Nephron (organoid): ENCODE results near the gene RPL7A.
"Not testable (repeated sequence)": the region's sequence is repeated elsewhere in the genome, so short reads cannot be mapped to it uniquely, and the experiment has no call there.

Experiments
- H3K27ac Mint-ChIP-seq, 3 experiments: 2 replicates each; pipeline ENCODE4 v1.8.0; 2020; ENCODE audit warnings: mixed read lengths in 3 of 3, mild to moderate bottlenecking in 2 of 3, moderate library complexity in 1 of 3
- H3K27me3 Mint-ChIP-seq: 2 replicates; pipeline ENCODE4 v1.8.0; 2021; ENCODE audit warnings: low read depth, mild to moderate bottlenecking, moderate library complexity, mixed read lengths
- H3K36me3 Mint-ChIP-seq: 2 replicates; pipeline ENCODE4 v1.8.0; 2020; ENCODE audit warnings: low read depth, mixed read lengths
- H3K4me1 Mint-ChIP-seq: 2 replicates; pipeline ENCODE4 v1.8.0; 2020; ENCODE audit warnings: mixed read lengths
- H3K4me3 Mint-ChIP-seq, 3 experiments: 2 replicates each; pipeline ENCODE4 v1.8.0; 2020; ENCODE audit warnings: mild to moderate bottlenecking in 3 of 3, mixed read lengths in 3 of 3, moderate library complexity in 2 of 3
- H3K9me3 Mint-ChIP-seq: 2 replicates; pipeline ENCODE4 v1.8.0; 2020; ENCODE audit warnings: mixed read lengths
- TF ChIP-seq, protein P1 (sequence below), 3 experiments: fragments of 200-600 bp; sonication (generic); IDR thresholded peaks; one replicate each; pipeline ENCODE4 v1.5.0; 2021; ENCODE audit warnings: antibody characterized with exemption in 3 of 3; ENCODE audit not compliant: unreplicated experiment in 3 of 3

The RPL7A gene

DNA sequence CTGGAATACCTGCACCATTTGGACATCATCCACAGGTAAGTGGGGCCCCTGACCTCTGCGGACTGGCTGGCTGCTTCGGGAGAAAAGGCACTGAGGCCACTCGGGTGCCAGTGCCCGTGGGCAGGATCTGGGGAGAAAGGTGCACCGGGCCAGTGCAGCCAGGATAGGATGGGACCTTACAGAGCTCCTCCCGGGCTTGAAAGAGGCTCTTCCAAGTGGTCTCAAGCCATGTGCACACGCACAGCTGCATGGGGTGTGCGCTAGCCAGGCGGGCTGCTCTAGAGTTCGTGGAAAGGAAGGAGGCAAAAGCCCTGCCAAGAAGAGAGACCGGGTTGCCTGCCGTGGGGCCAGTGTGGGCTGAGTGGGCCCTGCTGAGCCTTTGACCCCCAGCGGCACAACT, 41.5 kb downstream of the RPL7A start:
- no peaks in the 10 kb centered on the region for H3K36me3 Mint-ChIP-seq
- H3K27me3 Mint-ChIP-seq, result no peaks in the 10 kb centered on the region
- H3K9me3 Mint-ChIP-seq, result no peaks in the 10 kb centered on the region
- no peak overlapping the region for H3K27ac Mint-ChIP-seq
- no peak overlapping the region for H3K4me3 Mint-ChIP-seq
- TF ChIP-seq, protein P1, sequence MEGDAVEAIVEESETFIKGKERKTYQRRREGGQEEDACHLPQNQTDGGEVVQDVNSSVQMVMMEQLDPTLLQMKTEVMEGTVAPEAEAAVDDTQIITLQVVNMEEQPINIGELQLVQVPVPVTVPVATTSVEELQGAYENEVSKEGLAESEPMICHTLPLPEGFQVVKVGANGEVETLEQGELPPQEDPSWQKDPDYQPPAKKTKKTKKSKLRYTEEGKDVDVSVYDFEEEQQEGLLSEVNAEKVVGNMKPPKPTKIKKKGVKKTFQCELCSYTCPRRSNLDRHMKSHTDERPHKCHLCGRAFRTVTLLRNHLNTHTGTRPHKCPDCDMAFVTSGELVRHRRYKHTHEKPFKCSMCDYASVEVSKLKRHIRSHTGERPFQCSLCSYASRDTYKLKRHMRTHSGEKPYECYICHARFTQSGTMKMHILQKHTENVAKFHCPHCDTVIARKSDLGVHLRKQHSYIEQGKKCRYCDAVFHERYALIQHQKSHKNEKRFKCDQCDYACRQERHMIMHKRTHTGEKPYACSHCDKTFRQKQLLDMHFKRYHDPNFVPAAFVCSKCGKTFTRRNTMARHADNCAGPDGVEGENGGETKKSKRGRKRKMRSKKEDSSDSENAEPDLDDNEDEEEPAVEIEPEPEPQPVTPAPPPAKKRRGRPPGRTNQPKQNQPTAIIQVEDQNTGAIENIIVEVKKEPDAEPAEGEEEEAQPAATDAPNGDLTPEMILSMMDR (IDR thresholded peaks at IDR 0.05; ENCODE audit: unreplicated experiment in 3 of 3), result no peak
- no peaks in the 10 kb centered on the region for H3K4me1 Mint-ChIP-seq

DNA sequence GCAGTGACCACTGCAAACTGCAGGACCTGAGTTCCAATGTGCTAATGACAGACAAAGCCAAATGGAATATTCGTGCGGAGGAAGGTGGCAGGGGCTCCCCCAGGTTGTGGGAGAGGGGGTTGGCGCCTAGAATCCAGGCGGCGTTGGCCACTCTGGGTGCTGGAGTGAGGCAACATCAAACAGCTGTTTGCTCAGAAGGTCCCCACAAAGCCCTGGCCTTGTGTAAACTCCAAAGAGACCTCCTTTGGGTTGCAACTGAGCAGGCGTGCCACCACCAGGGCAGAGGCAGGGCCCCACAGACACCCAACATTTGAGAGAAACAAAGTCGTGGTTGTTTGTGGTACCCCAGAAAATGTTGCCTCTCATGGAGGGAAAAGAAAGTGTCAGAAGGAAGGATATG, 42.7 kb downstream of the RPL7A start:
- Mint-ChIP-seq H3K36me3 (no peaks in the 10 kb centered on the region), H3K27me3 (no peaks in the 10 kb centered on the region), H3K27ac (no peak overlapping the region), H3K4me1 (no peaks in the 10 kb centered on the region), H3K4me3 (no peak overlapping the region), H3K9me3 (no peaks in the 10 kb centered on the region)
- TF ChIP-seq, protein P1 (IDR thresholded peaks at IDR 0.05; ENCODE audit: unreplicated experiment in 3 of 3), result no peak

GRCh38 chr9:133391449-133391848, 43.4 kb downstream of the RPL7A start:
- not testable (repeated sequence) for H3K4me1 Mint-ChIP-seq, H3K4me3 Mint-ChIP-seq, H3K36me3 Mint-ChIP-seq, H3K27me3 Mint-ChIP-seq, H3K9me3 Mint-ChIP-seq, H3K27ac Mint-ChIP-seq

GRCh38 chr9:133392308-133392707, 44.3 kb downstream of the RPL7A start:
- H3K27me3 Mint-ChIP-seq, H3K9me3 Mint-ChIP-seq, H3K27ac Mint-ChIP-seq: not testable (repeated sequence)

GRCh38 chr9:133393399-133393798, 45.4 kb downstream of the RPL7A start:
- Mint-ChIP-seq H3K36me3 (no peaks in the 10 kb centered on the region), H3K4me1 (no peaks in the 10 kb centered on the region), H3K9me3 (no peaks in the 10 kb centered on the region), H3K27me3 (peaks cover 9% of the 10 kb centered on the region), H3K27ac (no peak overlapping the region), H3K4me3 (no peak overlapping the region)
- TF ChIP-seq, protein P1 (IDR thresholded peaks at IDR 0.05; ENCODE audit: unreplicated experiment in 3 of 3), result no peak

More at GRCh38 chr9:133392308-133392707, 44.3 kb downstream of the RPL7A start:
- not testable (repeated sequence) for H3K4me1 Mint-ChIP-seq, H3K36me3 Mint-ChIP-seq, H3K4me3 Mint-ChIP-seq

GRCh38 chr9:133394687-133395271, 46.8 kb downstream of the RPL7A start:
- Mint-ChIP-seq H3K36me3 (no peaks in the 10 kb centered on the region), H3K27ac (no peak overlapping the region), H3K4me3 (no peak overlapping the region), H3K27me3 (peaks cover 9% of the 10 kb centered on the region), H3K4me1 (no peaks in the 10 kb centered on the region), H3K9me3 (no peaks in the 10 kb centered on the region)
- TF ChIP-seq, protein P1 (IDR thresholded peaks at IDR 0.05; ENCODE audit: unreplicated experiment in 3 of 3), result no peak

DNA sequence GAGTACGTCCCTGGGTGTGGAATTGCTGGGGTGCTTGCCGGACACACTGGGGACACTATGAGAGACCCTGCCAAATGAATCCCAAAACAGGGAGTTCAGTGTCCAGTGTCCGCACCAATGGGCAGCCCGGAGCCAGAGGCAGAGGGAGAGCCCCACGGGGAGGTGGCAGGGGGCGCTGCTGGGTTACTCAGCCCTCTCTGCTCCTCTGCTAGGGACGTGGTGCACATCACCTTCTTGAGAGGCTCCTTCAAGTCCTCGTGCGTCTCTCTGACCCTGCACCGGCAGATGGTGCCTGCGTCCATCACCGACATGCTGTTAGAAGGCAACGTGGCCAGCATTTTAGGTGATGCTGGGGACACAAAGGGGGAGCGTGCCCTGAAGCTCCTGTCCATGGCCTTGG, 48.9 kb downstream of the RPL7A start:
- TF ChIP-seq, protein P1 (IDR thresholded peaks at IDR 0.05; ENCODE audit: unreplicated experiment in 3 of 3), result no peak
- no peaks in the 10 kb centered on the region for H3K36me3 Mint-ChIP-seq
- H3K27ac Mint-ChIP-seq, result no peak overlapping the region
- peaks cover 9% of the 10 kb centered on the region for H3K27me3 Mint-ChIP-seq
- H3K9me3 Mint-ChIP-seq, result no peaks in the 10 kb centered on the region
- H3K4me1 Mint-ChIP-seq, result no peaks in the 10 kb centered on the region
- H3K4me3 Mint-ChIP-seq, result no peak overlapping the region
